Liver (tissue), 9 donors: ENCODE results near the gene NAV2. TPM values are rescaled to one million over a fixed set of nuclear protein-coding genes. Genes with fewer than 3 reads are reported as not detected.

ENCODE experiments used
- DNase-seq: peaks from one replicate; pipeline ENCODE4 v3.0.0-alpha.2; 2017; ENCODE audit warnings: low spot score
- H3K27ac ChIP-seq, 2 donors: one replicate each; pipeline ENCODE4 v1.7.0; 2013; ENCODE audit warnings: inconsistent platforms in 2 of 2, low read length in 2 of 2, control low read depth in 1 of 2, low read depth in 1 of 2, mild to moderate bottlenecking in 1 of 2
- H3K27me3 ChIP-seq, 4 donors: one replicate each; pipeline versions ENCODE4 v1.6.1 to v1.7.0; 2013; ENCODE audit warnings: low read length in 3 of 4, inconsistent platforms in 1 of 4, mild to moderate bottlenecking in 1 of 4, moderate library complexity in 1 of 4; ENCODE audit not compliant: control insufficient read depth in 4 of 4, insufficient read depth in 4 of 4
- H3K36me3 ChIP-seq, 4 donors: one replicate each; pipeline versions ENCODE4 v1.6.1 to v1.7.0; 2013; ENCODE audit warnings: low read length in 3 of 4, mild to moderate bottlenecking in 3 of 4, low read depth in 1 of 4, moderate library complexity in 1 of 4; ENCODE audit not compliant: control insufficient read depth in 4 of 4, insufficient read depth in 3 of 4
- H3K4me1 ChIP-seq, 4 donors: one replicate each; pipeline versions ENCODE4 v1.6.1 to v1.7.0; 2013; ENCODE audit warnings: low read length in 3 of 4, mild to moderate bottlenecking in 3 of 4, moderate library complexity in 1 of 4; ENCODE audit not compliant: control insufficient read depth in 4 of 4, insufficient read depth in 4 of 4
- H3K4me3 ChIP-seq, 3 donors: one replicate each; pipeline versions ENCODE4 v1.6.1 to v1.7.0; 2013; ENCODE audit warnings: low read length in 3 of 3, control low read depth in 1 of 3, low read depth in 1 of 3, mild to moderate bottlenecking in 1 of 3
- H3K9ac ChIP-seq, 2 donors: one replicate each; pipeline ENCODE4 v1.7.0; 2013; ENCODE audit warnings: low read length in 2 of 2, mild to moderate bottlenecking in 2 of 2, moderate library complexity in 2 of 2, control low read depth in 1 of 2, low read depth in 1 of 2
- H3K9me3 ChIP-seq, 4 donors: one replicate each; pipeline versions ENCODE4 v1.6.1 to v1.7.0; 2013; ENCODE audit warnings: low read length in 3 of 4; ENCODE audit not compliant: control insufficient read depth in 4 of 4
- ATF3 ChIP-seq: IDR thresholded peaks from 2 replicates; pipeline ENCODE4 v1.6.1; 2016; ENCODE audit warnings: antibody characterized with exemption
- EGR1 ChIP-seq, 2 donors: IDR thresholded peaks; 2 replicates each; pipeline ENCODE4 v1.6.1; 2016 to 2018; ENCODE audit warnings: antibody characterized with exemption in 2 of 2, low read depth in 2 of 2
- FOXA2 ChIP-seq: IDR thresholded peaks from 2 replicates; pipeline ENCODE4 v1.6.1; 2016; ENCODE audit warnings: antibody characterized with exemption
- GABPA ChIP-seq, 2 donors: IDR thresholded peaks in 1 of 2; conservative IDR thresholded peaks in 1 of 2; 2 replicates each; pipeline ENCODE4 v1.6.1; 2016; ENCODE audit warnings: antibody characterized with exemption in 2 of 2, mild to moderate bottlenecking in 1 of 2, moderate library complexity in 1 of 2
- HNF4A ChIP-seq, 2 donors: conservative IDR thresholded peaks; 2 replicates each; pipeline ENCODE4 v1.6.1; 2016; ENCODE audit warnings: antibody characterized with exemption in 2 of 2, mild to moderate bottlenecking in 2 of 2
- HNF4G ChIP-seq: IDR thresholded peaks from 2 replicates; pipeline ENCODE4 v1.6.1; 2016; ENCODE audit warnings: antibody characterized with exemption
- JUND ChIP-seq, 2 donors: IDR thresholded peaks; 2 replicates each; pipeline ENCODE4 v1.6.1; 2016; ENCODE audit warnings: antibody characterized with exemption in 2 of 2
- NR2F2 ChIP-seq: IDR thresholded peaks from 2 replicates; pipeline ENCODE4 v1.6.1; 2016; ENCODE audit warnings: antibody characterized with exemption
- RAD21 ChIP-seq, 2 donors: IDR thresholded peaks; 2 replicates each; pipeline ENCODE4 v1.6.1; 2016; ENCODE audit warnings: antibody characterized with exemption in 2 of 2, mild to moderate bottlenecking in 2 of 2
- REST ChIP-seq: IDR thresholded peaks from 2 replicates; pipeline ENCODE4 v1.6.1; 2016; ENCODE audit warnings: antibody characterized with exemption, mild to moderate bottlenecking
- YY1 ChIP-seq: IDR thresholded peaks from 2 replicates; pipeline ENCODE4 v1.6.1; 2016; ENCODE audit warnings: antibody characterized with exemption, mild to moderate bottlenecking
- ZBTB33 ChIP-seq: IDR thresholded peaks from 2 replicates; pipeline ENCODE4 v1.6.1; 2016; ENCODE audit warnings: antibody characterized with exemption
- WGBS: extraction: QIAGEN DNeasy Blood & Tissue Kit; methylation state at CpG from one replicate; pipeline ENCODE4 v1.1.7; 2013; 5-methylcytosine and 5-hydroxymethylcytosine counted together
- polyA plus RNA-seq, 2 donors: library from polyadenylated mRNA; stranded (reverse) in 1 of 2; unstranded in 1 of 2; fragments of 200-250 nt in 1 of 2; fragments of >200 nt in 1 of 2; fragmentation: Nextera tagmentation in 1 of 2; extraction: Ambion mirVana in 1 of 2; gene quantifications; one replicate each; pipeline versions ENCODE4 v1.2.1 to v1.2.3, GENCODE V29; 2013 to 2015
- total RNA-seq, 2 donors: library from RNA; depleted of rRNA; stranded (reverse); fragments of >200 nt; gene quantifications; one replicate each; pipeline ENCODE4 v1.2.3, GENCODE V29; 2014
- TF ChIP-seq, protein P1 (sequence below): fragments of 150-350 bp; IDR thresholded peaks from 2 replicates; pipeline ENCODE4 v1.5.1; 2017; ENCODE audit warnings: improper control_type of control experiment, low read depth, low read length; ENCODE audit not compliant: missing input control
- donor health status: healthy.
- donor health status: healthy.
- donor health status: healthy.
- donor health status: healthy.
- donor health status: healthy.

NAV2 gene
- total and polyA plus RNA-seq, 4 donors = 6.3 to 20.5 (median 11.6) TPM

GRCh38 chr11:20042045-20042639 lies 329.5 kb downstream of the NAV2 start:
- DNase-seq = no peak
- no peak for TF ChIP-seq YY1
- TF ChIP-seq ATF3 = no peak
- no peak for TF ChIP-seq GABPA (IDR thresholded peaks at IDR 0.05 in 1 of 2, conservative IDR thresholded peaks at IDR 0.05 in 1 of 2)
- no peak for TF ChIP-seq FOXA2
- TF ChIP-seq REST = no peak
- TF ChIP-seq EGR1 (IDR thresholded peaks at IDR 0.05; ENCODE audit: low read depth in 2 of 2) = no peak
- TF ChIP-seq, protein P1, sequence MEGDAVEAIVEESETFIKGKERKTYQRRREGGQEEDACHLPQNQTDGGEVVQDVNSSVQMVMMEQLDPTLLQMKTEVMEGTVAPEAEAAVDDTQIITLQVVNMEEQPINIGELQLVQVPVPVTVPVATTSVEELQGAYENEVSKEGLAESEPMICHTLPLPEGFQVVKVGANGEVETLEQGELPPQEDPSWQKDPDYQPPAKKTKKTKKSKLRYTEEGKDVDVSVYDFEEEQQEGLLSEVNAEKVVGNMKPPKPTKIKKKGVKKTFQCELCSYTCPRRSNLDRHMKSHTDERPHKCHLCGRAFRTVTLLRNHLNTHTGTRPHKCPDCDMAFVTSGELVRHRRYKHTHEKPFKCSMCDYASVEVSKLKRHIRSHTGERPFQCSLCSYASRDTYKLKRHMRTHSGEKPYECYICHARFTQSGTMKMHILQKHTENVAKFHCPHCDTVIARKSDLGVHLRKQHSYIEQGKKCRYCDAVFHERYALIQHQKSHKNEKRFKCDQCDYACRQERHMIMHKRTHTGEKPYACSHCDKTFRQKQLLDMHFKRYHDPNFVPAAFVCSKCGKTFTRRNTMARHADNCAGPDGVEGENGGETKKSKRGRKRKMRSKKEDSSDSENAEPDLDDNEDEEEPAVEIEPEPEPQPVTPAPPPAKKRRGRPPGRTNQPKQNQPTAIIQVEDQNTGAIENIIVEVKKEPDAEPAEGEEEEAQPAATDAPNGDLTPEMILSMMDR = no peak
- TF ChIP-seq NR2F2 = no peak
- TF ChIP-seq JUND (IDR thresholded peaks at IDR 0.05) = no peak
- TF ChIP-seq HNF4G = no peak
- no peak for TF ChIP-seq HNF4A (conservative IDR thresholded peaks at IDR 0.05)
- no peak overlapping the region for H3K9ac ChIP-seq
- no peaks in the 10 kb centered on the region for H3K9me3 ChIP-seq
- H3K4me1 ChIP-seq = peaks cover 0 to 16% (median 9%) of the 10 kb centered on the region in 4 donors
- H3K27me3 ChIP-seq = no peaks in the 10 kb centered on the region
- H3K27ac ChIP-seq = peak overlapping the region; percentile 26 to 35
- WGBS = 91% methylated on average over 5 of the region's 5 CpGs
- H3K4me3 ChIP-seq = no peak overlapping the region
- H3K36me3 ChIP-seq = peaks cover 1 to 14% (median 11%) of the 10 kb centered on the region in 4 donors

DNA sequence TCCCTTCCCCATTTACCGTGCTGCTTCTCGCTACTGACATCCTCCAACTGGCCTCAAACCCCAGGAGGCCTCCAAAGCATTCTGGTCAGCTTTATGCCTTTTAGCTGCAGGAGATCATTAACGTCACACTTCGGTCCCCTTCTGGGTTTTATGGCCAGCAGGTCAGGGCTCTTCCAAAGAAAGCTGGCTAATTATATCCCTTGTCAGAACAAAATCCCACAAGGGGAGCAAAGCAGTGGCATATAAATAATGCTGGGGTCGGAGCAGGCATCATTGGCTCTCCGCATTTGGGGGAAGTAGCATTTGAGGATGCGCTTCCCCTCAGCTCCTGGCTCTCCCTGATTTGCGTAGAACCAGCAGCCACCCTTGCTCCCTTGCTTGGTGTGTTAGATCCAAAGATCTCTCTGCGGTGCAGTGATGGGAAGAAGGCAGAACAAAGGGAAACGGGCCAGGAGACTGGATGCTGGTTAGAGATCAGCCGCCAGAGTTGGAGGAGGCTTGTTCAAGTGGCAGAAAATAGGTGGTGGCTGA lies 330.2 kb downstream of the NAV2 start:
- DNase-seq = no peak
- H3K36me3 ChIP-seq = peaks cover 1 to 18% (median 12%) of the 10 kb centered on the region in 4 donors
- no peaks in the 10 kb centered on the region for H3K9me3 ChIP-seq
- WGBS = 85% methylated on average over 11 of the region's 11 CpGs
- H3K27ac ChIP-seq = no peak overlapping the region
- no peak overlapping the region for H3K4me3 ChIP-seq
- H3K4me1 ChIP-seq = peaks cover 0 to 16% (median 6%) of the 10 kb centered on the region in 4 donors
- no peak overlapping the region for H3K9ac ChIP-seq
- TF ChIP-seq NR2F2 = no peak
- TF ChIP-seq RAD21 (IDR thresholded peaks at IDR 0.05) = no peak
- no peak for TF ChIP-seq HNF4A (conservative IDR thresholded peaks at IDR 0.05)
- TF ChIP-seq ZBTB33 = no peak
- H3K27me3 ChIP-seq = no peaks in the 10 kb centered on the region
